ENCODE data around the gene BRI3.
A peak's percentile ranks its signal among the peaks of the same experiment; 100 is the strongest.

Gene BRI3

GRCh38 chr7:98276241-98276761 is 5.2 kb upstream of the BRI3 start:
- TF ChIP-seq CTCF (IDR thresholded peaks at IDR 0.05; ENCODE audit: low read depth, low read length): no peak
- DNase-seq (ENCODE audit: extremely low read depth, low read depth): peak; percentile 62

- TF ChIP-seq CTCF (IDR thresholded peaks at IDR 0.05; ENCODE audit: low read depth, low read length): no peak
- DNase-seq (ENCODE audit: extremely low read depth, low read depth): no peak
Observed at GRCh38 chr7:98278408-98278807, 3.1 kb upstream of the BRI3 start.

- DNase-seq (ENCODE audit: extremely low read depth, low read depth): no peak
- no peak for TF ChIP-seq CTCF (IDR thresholded peaks at IDR 0.05; ENCODE audit: low read depth, low read length)
Observed at GRCh38 chr7:98278936-98279335, 2.5 kb upstream of the BRI3 start.

- DNase-seq (ENCODE audit: extremely low read depth, low read depth): no peak
- no peak for TF ChIP-seq CTCF (IDR thresholded peaks at IDR 0.05; ENCODE audit: low read depth, low read length)
Observed at GRCh38 chr7:98280296-98280695, 1.2 kb upstream of the BRI3 start.

GRCh38 chr7:98281757-98282606 is 496 bp downstream of the BRI3 start:
- no peak for TF ChIP-seq CTCF (IDR thresholded peaks at IDR 0.05; ENCODE audit: low read depth, low read length)
- DNase-seq (ENCODE audit: extremely low read depth, low read depth): no peak

GRCh38 chr7:98282703-98283102 is 1.2 kb downstream of the BRI3 start:
- DNase-seq (ENCODE audit: extremely low read depth, low read depth): no peak
- TF ChIP-seq CTCF (IDR thresholded peaks at IDR 0.05; ENCODE audit: low read depth, low read length): no peak

- no peak for TF ChIP-seq CTCF (IDR thresholded peaks at IDR 0.05; ENCODE audit: low read depth, low read length)
- peak; percentile 41 for DNase-seq (ENCODE audit: extremely low read depth, low read depth)
Observed at GRCh38 chr7:98283127-98283886, 1.8 kb downstream of the BRI3 start.
